Fibroblast of lung (primary cell): ENCODE results near the gene XXYLT1. TPM values are rescaled to one million over a fixed set of nuclear protein-coding genes. Genes with fewer than 3 reads are reported as not detected.
A peak's percentile ranks its signal among the peaks of the same experiment; 100 is the strongest.

ENCODE experiments used
- DNase-seq, 2 donors: peaks; one replicate each; pipeline versions ENCODE4 v3.0.0 to v3.0.0-alpha.2; 2010; ENCODE audit warnings: low read depth in 2 of 2
- H2AFZ ChIP-seq: 2 replicates; pipeline ENCODE4 v1.5.1; 2012; ENCODE audit warnings: low read length, control low read depth, inconsistent platforms
- H3K27ac ChIP-seq: 2 replicates; pipeline ENCODE4 v1.5.1; 2011; ENCODE audit warnings: low read length, control low read depth; ENCODE audit not compliant: insufficient read depth
- H3K27me3 ChIP-seq: 2 replicates; pipeline ENCODE4 v1.5.1; 2011; ENCODE audit warnings: mild to moderate bottlenecking, low read length; ENCODE audit not compliant: control insufficient read depth, insufficient read depth
- H3K36me3 ChIP-seq: 2 replicates; pipeline ENCODE4 v1.5.1; 2011; ENCODE audit warnings: low read length; ENCODE audit not compliant: control insufficient read depth, insufficient read depth
- H3K4me1 ChIP-seq: 2 replicates; pipeline ENCODE4 v1.5.1; 2011; ENCODE audit warnings: low read length; ENCODE audit not compliant: control insufficient read depth, insufficient read depth; ENCODE audit errors: extremely low read depth
- H3K4me2 ChIP-seq: 2 replicates; pipeline ENCODE4 v1.5.1; 2011; ENCODE audit warnings: low read length, control low read depth; ENCODE audit not compliant: insufficient read depth; ENCODE audit errors: extremely low read depth
- H3K4me3 ChIP-seq, 4 experiments: fragments of 200-600 bp in 1 of 4; sonication (generic) in 1 of 4; replicated peaks in 1 of 4; 2 replicates each; pipeline ENCODE4 v1.5.1; 2011 to 2016; ENCODE audit warnings: low read length in 4 of 4, low read depth in 3 of 4, mild to moderate bottlenecking in 3 of 4, control low read depth in 2 of 4, inconsistent platforms in 1 of 4, mixed read lengths in 1 of 4; ENCODE audit not compliant: insufficient read depth in 1 of 4; ENCODE audit errors: control extremely low read depth in 1 of 4
- H3K79me2 ChIP-seq: 2 replicates; pipeline ENCODE4 v1.5.1; 2012; ENCODE audit warnings: mild to moderate bottlenecking, low read length, inconsistent platforms; ENCODE audit not compliant: control insufficient read depth, insufficient read depth
- H3K9ac ChIP-seq: 2 replicates; pipeline ENCODE4 v1.5.1; 2011; ENCODE audit warnings: mild to moderate bottlenecking, low read length, control low read depth; ENCODE audit not compliant: insufficient read depth
- H3K9me3 ChIP-seq: 2 replicates; pipeline ENCODE4 v1.5.1; 2012; ENCODE audit warnings: low read depth, low read length; ENCODE audit not compliant: control insufficient read depth, insufficient read depth
- H4K20me1 ChIP-seq: 2 replicates; pipeline ENCODE4 v1.5.1; 2011; ENCODE audit warnings: low read length; ENCODE audit not compliant: control insufficient read depth, insufficient read depth; ENCODE audit errors: extremely low read depth
- CTCF ChIP-seq, 2 donors: IDR thresholded peaks in 1 of 2; conservative IDR thresholded peaks in 1 of 2; 1 replicate in 1 of 2; 2 replicates in 1 of 2; pipeline ENCODE4 v1.5.1; 2011 to 2012; ENCODE audit warnings: low read length in 2 of 2, control low read depth in 1 of 2, inconsistent platforms in 1 of 2, low read depth in 1 of 2, mild to moderate bottlenecking in 1 of 2
- EZH2 ChIP-seq: IDR thresholded peaks from 2 replicates; pipeline ENCODE4 v1.5.1; 2012; ENCODE audit warnings: low read length, control low read depth, mild to moderate bottlenecking; ENCODE audit errors: missing control alignments
- polyA plus RNA-seq, 2 donors: library from polyadenylated mRNA; depleted of rRNA in 1 of 2; stranded (reverse) in 1 of 2; unstranded in 1 of 2; fragments of >200 nt; gene quantifications; 2 replicates each; pipeline ENCODE4 v1.2.1, GENCODE V29; 2011 to 2012; ENCODE audit warnings: missing spikeins in 1 of 2
- total RNA-seq: library from RNA; depleted of rRNA; stranded (reverse); fragments of >200 nt; gene quantifications from 2 replicates; pipeline ENCODE4 v1.2.1, GENCODE V29; 2014

Gene XXYLT1
- total and polyA plus RNA-seq, 2 donors (not counting 1 experiment from before 2014, with no cell fraction given), result 12.4 to 18.5 TPM

GRCh38 chr3:195120267-195120601 lies 150.7 kb downstream of the XXYLT1 start:
- Histone ChIP-seq H3K36me3 (peaks cover 2% of the 10 kb centered on the region), H3K4me3 (no peak overlapping the region), H3K4me1 (peaks cover 4% of the 10 kb centered on the region), H3K79me2 (no peaks in the 10 kb centered on the region), H3K27me3 (no peaks in the 10 kb centered on the region), H3K9ac (no peak overlapping the region), H3K27ac (no peak overlapping the region), H3K4me2 (no peak overlapping the region), H2AFZ (no peak overlapping the region), H4K20me1 (no peaks in the 10 kb centered on the region), H3K9me3 (no peaks in the 10 kb centered on the region)
- TF ChIP-seq CTCF (conservative IDR thresholded peaks at IDR 0.05 in 1 of 2, IDR thresholded peaks at IDR 0.05 in 1 of 2; ENCODE audit: low read depth in 1 of 2, low read length in 2 of 2) (no peak), EZH2 (no peak)
- DNase-seq, result no peak

GRCh38 chr3:195119461-195120266 lies 151.3 kb downstream of the XXYLT1 start:
- H3K4me1 ChIP-seq, result peaks cover 4% of the 10 kb centered on the region
- peak overlapping the region; percentile 8 for H3K4me2 ChIP-seq
- H4K20me1 ChIP-seq, result no peaks in the 10 kb centered on the region

GRCh38 chr3:195118671-195119070 lies 152.3 kb downstream of the XXYLT1 start:
- Histone ChIP-seq H3K4me2 (no peak overlapping the region), H3K27me3 (no peaks in the 10 kb centered on the region), H3K9me3 (no peaks in the 10 kb centered on the region), H3K36me3 (peaks cover 2% of the 10 kb centered on the region), H3K4me1 (peaks cover 4% of the 10 kb centered on the region), H3K27ac (no peak overlapping the region), H2AFZ (no peak overlapping the region), H3K9ac (no peak overlapping the region), H3K4me3 (no peak overlapping the region), H3K79me2 (no peaks in the 10 kb centered on the region), H4K20me1 (no peaks in the 10 kb centered on the region)
- no peak for DNase-seq
- no peak for TF ChIP-seq EZH2
- no peak for TF ChIP-seq CTCF (conservative IDR thresholded peaks at IDR 0.05 in 1 of 2, IDR thresholded peaks at IDR 0.05 in 1 of 2; ENCODE audit: low read depth in 1 of 2, low read length in 2 of 2)

More at GRCh38 chr3:195119461-195120266, 151.3 kb downstream of the XXYLT1 start:
- no peak for TF ChIP-seq EZH2
- no peak for TF ChIP-seq CTCF (conservative IDR thresholded peaks at IDR 0.05 in 1 of 2, IDR thresholded peaks at IDR 0.05 in 1 of 2; ENCODE audit: low read depth in 1 of 2, low read length in 2 of 2)
- H3K27me3 ChIP-seq, result no peaks in the 10 kb centered on the region
- peak overlapping the region; percentile 13 for H3K27ac ChIP-seq
- H3K36me3 ChIP-seq, result peaks cover 2% of the 10 kb centered on the region
- DNase-seq, result peak; percentile 77 to 92
- H3K4me3 ChIP-seq, result no peak overlapping the region
- no peaks in the 10 kb centered on the region for H3K79me2 ChIP-seq
- H3K9ac ChIP-seq, result no peak overlapping the region
- no peak overlapping the region for H2AFZ ChIP-seq
- no peaks in the 10 kb centered on the region for H3K9me3 ChIP-seq
